ENCODE results near the gene POLD4. TPM values are rescaled to one million over a fixed set of nuclear protein-coding genes. Genes with fewer than 3 reads are reported as not detected.
A peak's percentile ranks its signal among the peaks of the same experiment; 100 is the strongest.

POLD4 gene
- polyA plus RNA-seq, 1 experiment = 119 TPM

DNA sequence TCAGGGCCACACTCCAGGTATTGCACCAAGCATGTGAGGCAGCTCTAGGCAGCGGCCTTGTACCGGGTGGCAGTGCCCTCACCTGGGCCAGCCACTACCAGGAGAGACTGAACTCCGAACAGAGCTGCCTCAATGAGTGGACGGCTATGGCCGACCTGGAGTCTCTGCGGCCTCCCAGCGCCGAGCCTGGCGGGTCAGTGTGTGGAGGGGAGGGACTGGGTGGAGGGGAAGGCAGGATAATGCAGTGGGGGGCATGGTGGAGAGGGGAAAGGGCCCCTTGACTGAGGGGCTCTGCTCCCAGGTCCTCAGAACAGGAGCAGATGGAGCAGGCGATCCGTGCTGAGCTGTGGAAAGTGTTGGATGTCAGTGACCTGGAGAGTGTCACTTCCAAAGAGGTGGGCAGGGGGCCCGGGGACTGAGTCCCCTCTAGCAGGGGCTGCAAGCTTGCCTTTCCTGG, 45.8 kb downstream of the POLD4 start:
- no peaks in the 10 kb centered on the region for H3K27me3 ChIP-seq (ENCODE audit: control insufficient read depth, insufficient read depth, low read length)
- TF ChIP-seq, protein P1, sequence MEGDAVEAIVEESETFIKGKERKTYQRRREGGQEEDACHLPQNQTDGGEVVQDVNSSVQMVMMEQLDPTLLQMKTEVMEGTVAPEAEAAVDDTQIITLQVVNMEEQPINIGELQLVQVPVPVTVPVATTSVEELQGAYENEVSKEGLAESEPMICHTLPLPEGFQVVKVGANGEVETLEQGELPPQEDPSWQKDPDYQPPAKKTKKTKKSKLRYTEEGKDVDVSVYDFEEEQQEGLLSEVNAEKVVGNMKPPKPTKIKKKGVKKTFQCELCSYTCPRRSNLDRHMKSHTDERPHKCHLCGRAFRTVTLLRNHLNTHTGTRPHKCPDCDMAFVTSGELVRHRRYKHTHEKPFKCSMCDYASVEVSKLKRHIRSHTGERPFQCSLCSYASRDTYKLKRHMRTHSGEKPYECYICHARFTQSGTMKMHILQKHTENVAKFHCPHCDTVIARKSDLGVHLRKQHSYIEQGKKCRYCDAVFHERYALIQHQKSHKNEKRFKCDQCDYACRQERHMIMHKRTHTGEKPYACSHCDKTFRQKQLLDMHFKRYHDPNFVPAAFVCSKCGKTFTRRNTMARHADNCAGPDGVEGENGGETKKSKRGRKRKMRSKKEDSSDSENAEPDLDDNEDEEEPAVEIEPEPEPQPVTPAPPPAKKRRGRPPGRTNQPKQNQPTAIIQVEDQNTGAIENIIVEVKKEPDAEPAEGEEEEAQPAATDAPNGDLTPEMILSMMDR (IDR thresholded peaks at IDR 0.05; ENCODE audit: insufficient read depth, low read depth, low read length) = no peak
- no peak for DNase-seq (ENCODE audit: low read depth)
- ChIA-PET POLR2A (no interaction called here), CTCF (interaction anchor here (0.8 to 2.6 kb wide), 3 partner anchors 10 to 226 kb away, joined by 3 to 17 read pairs (median 3); no protein-coding TSS in a partner anchor)
- H3K36me3 ChIP-seq (ENCODE audit: control insufficient read depth, insufficient read depth, low read length) = peaks cover 20% of the 10 kb centered on the region
- H3K4me3 ChIP-seq (ENCODE audit: low read depth, low read length) = no peak overlapping the region

DNA sequence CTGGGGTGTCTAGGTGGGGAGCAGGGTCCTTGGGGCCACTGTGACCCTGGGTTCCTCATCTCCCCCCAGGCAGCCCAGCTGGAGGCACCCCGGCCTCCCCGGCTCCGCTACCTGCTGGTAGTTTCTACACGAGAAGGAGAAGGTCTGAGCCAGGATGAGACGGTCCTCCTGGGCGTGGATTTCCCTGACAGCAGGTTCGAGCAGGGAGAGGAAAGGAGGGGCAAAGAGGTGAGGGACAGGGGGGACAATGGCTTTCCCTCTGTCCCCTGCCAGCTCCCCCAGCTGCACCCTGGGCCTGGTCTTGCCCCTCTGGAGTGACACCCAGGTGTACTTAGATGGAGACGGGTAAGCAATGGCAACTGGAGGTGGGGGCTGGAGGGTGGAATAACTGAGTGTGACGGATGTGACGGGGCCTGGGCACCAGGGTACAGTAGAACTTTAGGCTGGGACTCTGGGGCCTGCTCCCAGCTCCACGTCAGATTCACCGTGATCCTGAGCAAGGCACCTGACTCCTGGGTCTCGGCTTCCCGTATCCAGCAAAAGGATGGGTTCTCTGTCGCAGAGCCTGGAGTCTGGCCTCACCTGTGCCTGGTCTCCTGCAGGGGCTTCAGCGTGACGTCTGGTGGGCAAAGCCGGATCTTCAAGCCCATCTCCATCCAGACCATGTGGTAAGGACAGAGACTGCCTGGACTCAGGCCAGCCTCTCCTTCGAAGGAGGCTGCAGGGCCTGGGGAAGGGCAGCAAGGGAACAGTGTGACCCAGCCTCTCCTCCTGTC, 46.4 kb downstream of the POLD4 start:
- peaks cover 20% of the 10 kb centered on the region for H3K36me3 ChIP-seq (ENCODE audit: control insufficient read depth, insufficient read depth, low read length)
- H3K4me3 ChIP-seq (ENCODE audit: low read depth, low read length) = no peak overlapping the region
- DNase-seq (ENCODE audit: low read depth) = no peak
- TF ChIP-seq, protein P1 (IDR thresholded peaks at IDR 0.05; ENCODE audit: insufficient read depth, low read depth, low read length) = no peak
- ChIA-PET CTCF (interaction anchor here (1.0 to 2.6 kb wide), 2 partner anchors 11 to 225 kb away, joined by 3 to 17 read pairs; no protein-coding TSS in a partner anchor), POLR2A (interaction anchor here (0.7 kb wide), 1 partner anchor 18 kb away, joined by 4 read pairs; no protein-coding TSS in a partner anchor)
- no peaks in the 10 kb centered on the region for H3K27me3 ChIP-seq (ENCODE audit: control insufficient read depth, insufficient read depth, low read length)

DNA sequence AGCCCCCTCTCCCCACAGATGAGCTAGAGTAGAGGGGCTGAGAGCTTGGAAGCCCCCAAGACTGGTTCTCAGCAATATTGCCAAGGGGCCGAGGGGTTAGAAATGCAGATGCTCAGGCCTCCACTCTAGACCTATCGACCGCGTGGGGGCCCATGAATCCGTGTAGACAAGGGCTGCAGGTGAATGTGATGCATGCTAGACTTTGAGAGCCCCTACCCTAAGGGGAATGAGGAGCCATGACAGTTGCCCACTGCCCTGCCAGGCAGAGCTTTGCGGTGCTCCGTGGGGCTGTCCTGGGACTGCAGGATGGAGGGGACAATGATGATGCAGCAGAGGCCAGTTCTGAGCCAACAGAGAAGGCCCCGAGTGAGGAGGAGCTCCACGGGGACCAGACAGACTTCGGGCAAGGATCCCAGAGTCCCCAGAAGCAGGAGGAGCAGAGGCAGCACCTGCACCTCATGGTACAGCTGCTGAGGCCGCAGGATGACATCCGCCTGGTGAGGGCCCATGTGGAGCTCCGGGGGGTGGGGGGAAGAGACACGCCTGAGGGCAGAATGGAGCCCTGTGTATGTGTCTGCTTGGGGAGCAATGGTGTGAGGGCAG, 48.7 kb downstream of the POLD4 start:
- H3K4me3 ChIP-seq (ENCODE audit: low read depth, low read length) = peak overlapping the region; percentile 72
- TF ChIP-seq, protein P1 (IDR thresholded peaks at IDR 0.05; ENCODE audit: insufficient read depth, low read depth, low read length) = no peak
- CTCF ChIA-PET = interaction anchor here (0.6 to 1.6 kb wide), 5 partner anchors 16 to 58 kb away, joined by 3 to 4 read pairs (median 3); no protein-coding TSS in a partner anchor
- H3K27me3 ChIP-seq (ENCODE audit: control insufficient read depth, insufficient read depth, low read length) = no peaks in the 10 kb centered on the region
- POLR2A ChIA-PET = no interaction called here
- DNase-seq (ENCODE audit: low read depth) = no peak
- H3K36me3 ChIP-seq (ENCODE audit: control insufficient read depth, insufficient read depth, low read length) = peaks cover 33% of the 10 kb centered on the region

DNA sequence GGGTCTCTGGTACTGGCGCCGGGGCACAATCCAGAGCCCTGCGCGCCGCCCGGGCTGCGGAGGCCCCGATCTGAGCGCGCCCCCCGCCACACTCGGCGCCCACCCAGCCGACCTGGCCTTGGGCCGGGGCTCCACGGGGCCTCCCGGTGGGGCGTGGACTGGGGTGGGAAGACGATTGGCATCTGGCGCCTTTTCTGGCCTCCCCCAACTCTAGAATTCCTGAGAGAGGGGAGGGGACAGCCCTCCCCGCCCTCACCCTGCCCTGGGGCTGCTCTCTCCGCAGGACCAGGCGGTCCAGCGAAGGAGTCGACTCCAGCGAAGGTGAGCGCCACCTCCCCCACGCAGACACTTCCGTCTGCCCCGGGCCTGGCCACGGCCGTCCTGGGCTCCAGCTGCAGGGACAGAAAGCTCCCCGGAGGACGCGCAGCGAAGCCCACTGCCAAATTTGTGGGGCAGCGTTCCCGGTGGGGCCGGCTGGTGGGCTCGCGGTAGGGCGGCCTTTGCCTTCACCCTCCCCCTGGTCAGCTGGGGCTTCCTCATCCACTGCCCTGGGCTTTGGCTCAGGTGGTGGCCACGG, 49.4 kb downstream of the POLD4 start:
- ChIA-PET POLR2A (interaction anchor here (0.7 to 1.4 kb wide), 2 partner anchors 13 to 15 kb away, joined by 3 to 4 read pairs; partner anchors contain the start of gene ANKRD13D), CTCF (interaction anchor here (0.8 to 2.3 kb wide), 10 partner anchors 14 to 223 kb away, joined by 3 to 9 read pairs (median 3); partner anchors contain the start of gene ANKRD13D)
- Histone ChIP-seq H3K36me3 (ENCODE audit: control insufficient read depth, insufficient read depth, low read length) (peaks cover 33% of the 10 kb centered on the region), H3K4me3 (ENCODE audit: low read depth, low read length) (peak overlapping the region; percentile 72), H3K27me3 (ENCODE audit: control insufficient read depth, insufficient read depth, low read length) (no peaks in the 10 kb centered on the region)
- TF ChIP-seq, protein P1 (IDR thresholded peaks at IDR 0.05; ENCODE audit: insufficient read depth, low read depth, low read length) = no peak
- DNase-seq (ENCODE audit: low read depth) = no peak

Measured in BJ (cell line).